GM19025 (cell line): ENCODE data around the gene BATF2.
"Not testable (repeated sequence)": the region's sequence is repeated elsewhere in the genome, so short reads cannot be mapped to it uniquely, and the experiment has no call there.

Experiments used
- ATAC-seq: cut with Tn5 transposase; IDR thresholded peaks from one replicate; pipeline ENCODE4 v1.9.1; 2021; ENCODE audit warnings: mild to moderate bottlenecking, low read depth, moderate library complexity; ENCODE audit not compliant: unreplicated experiment

Gene BATF2, protein sequence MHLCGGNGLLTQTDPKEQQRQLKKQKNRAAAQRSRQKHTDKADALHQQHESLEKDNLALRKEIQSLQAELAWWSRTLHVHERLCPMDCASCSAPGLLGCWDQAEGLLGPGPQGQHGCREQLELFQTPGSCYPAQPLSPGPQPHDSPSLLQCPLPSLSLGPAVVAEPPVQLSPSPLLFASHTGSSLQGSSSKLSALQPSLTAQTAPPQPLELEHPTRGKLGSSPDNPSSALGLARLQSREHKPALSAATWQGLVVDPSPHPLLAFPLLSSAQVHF

DNA sequence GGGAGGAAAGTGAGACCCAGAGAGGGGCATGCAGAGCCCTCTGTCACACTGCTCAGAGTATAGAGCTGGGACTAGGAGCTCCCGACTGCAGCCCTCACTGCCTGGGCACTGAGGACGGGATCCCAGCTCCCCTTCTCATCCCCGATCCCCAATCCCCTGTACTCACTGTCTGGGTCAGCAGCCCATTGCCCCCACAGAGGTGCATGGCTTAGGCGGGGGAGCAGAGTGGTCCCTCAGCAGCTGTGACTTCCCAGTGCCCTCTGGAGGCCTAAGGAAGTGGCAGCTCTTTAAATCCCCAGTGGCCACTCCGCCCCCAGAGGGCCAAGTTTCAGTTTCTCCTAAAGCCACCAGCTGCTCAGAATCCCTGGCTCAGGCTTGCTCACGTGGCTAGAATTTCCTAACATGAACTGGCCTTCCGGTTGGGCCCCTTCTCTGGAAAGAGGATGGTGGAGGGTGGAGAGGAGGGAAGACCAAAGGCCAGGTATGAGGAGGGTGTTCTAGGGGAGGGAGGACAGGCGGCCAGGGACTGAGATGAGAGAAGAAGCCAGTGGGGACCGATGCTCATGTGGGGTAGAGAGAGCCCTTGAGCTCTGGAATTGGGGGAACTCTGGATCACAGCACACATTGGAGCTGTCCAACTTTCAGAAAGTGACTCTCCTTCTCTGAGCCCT is at the start of gene BATF2:
Gene BATF2 (minus strand): TSS at position 262 of the 671 bp plus-strand sequence. CDS start 57 bp downstream, at position 205.
- no peak for ATAC-seq

DNA sequence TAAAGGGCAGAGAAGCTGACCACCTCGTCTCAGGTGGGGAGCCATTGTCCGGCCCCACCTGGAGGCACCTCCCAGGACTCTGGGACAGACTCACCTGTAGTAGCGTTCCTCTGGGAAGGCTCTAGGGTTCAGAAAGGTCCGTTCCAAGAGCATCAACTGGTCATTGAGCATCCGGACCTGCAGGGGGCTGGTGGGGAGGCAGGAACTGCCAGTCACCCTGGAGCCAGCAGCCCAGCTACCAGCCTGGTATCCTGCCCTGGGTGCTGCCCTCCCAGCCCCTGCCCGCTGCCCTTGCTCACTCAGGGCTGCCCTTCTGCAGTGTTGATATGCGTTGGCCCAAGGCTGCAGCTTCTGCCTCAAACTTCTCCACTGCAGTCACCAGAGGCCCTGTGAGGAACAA is 49.0 kb upstream of the BATF2 start:
- ATAC-seq, result no peak

DNA sequence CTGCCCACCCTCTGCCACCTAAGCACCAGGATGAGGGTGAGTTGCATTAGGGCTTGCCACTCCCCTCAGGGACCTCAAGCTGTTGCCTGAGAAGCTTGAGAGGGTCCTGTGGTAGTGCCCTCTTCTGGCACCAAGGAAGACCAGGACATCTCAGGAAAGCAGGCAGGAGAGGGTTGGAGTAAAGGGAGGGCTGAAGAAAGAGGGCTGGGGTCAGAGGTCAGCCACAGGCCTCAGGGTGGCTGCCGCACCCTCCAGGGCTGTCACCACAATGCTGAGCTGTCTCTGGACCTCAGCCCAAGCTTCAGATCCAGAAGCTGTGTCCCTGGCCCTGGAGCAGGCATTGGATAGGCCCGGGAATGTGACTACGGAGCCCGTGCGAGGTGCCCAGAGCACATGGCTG is 48.3 kb upstream of the BATF2 start:
- no peak for ATAC-seq

DNA sequence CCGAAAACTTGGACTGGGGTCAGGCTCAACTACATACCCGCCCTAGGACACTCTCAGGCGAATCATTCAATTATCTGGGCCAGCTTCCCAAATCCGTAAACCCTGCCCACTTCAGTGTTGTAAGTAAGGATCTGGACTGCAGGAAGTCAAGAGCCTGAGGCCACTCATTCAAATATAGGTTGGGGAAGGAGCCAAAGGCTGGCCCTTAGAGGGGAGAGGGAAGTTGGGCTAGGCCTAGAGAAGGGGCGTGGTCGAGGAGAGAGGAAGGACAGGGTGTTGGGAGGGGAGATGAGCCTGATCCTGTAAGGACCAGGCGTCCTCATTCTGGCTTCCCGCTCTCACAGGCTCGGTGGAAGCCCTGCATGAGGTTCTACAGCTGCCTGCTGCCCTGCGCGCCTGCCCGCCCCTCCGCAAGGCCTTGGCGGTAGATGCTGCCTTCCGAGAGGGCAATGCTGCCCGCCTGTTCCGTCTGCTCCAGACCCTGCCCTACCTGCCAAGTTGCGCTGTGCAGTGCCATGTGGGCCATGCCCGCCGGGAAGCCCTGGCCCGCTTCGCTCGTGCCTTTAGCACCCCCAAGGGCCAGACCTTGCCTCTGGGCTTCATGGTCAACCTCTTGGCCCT is 47.2 kb upstream of the BATF2 start:
- ATAC-seq, result no peak

DNA sequence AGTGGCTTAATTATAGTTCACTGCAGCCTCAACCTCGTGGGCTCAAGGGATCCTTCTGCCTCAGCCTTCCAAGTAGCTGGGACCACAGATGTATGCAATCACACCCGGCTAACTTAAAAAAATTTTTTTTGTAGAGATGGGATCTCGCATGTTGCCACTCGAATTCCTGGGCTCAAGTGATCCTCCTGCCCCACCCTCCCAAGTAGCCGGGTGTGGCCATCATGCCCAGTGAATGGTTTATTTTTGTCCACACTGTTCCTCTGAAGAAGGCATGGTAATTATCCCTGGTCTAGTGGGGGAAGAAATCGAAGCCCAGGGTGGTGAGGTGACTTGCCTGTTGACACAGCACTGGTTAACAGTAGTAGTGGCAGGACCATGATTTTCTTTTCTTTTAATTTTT is 46.1 kb upstream of the BATF2 start:
- no peak for ATAC-seq

DNA sequence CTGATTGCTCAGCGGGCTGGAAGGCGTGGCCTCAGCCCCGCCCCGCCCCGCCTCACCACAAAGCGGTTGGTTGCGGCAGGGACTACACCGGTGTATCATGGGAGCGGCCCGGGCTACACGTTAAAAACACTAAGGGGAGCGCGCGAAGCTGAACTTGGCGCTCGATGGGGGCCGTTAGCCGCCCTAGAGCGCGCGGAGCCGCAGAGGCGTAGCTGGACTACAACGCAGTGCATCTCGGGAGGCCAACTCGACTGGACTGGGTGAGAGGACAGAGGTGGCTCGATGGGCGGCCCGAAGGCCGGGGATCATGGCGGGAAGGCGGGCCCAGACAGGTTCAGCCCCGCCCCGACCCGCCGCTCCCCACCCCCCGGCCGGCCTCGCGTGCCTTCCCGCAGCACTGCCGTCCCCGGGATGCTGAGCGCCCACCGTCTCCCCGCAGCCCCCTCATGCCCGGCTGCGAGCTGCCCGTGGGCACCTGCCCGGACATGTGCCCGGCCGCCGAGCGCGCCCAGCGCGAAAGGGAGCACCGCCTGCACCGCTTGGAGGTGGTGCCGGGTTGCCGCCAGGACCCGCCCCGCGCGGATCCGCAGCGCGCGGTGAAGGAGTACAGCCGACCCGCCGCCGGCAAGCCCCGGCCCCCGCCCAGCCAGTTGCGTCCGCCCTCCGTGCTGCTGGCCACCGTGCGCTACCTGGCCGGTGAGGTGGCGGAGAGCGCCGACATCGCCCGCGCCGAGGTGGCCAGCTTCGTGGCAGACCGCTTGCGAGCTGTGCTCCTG is 44.3 kb upstream of the BATF2 start, which contains the start of gene SAC3D1:
Gene SAC3D1 (plus strand): TSS at position 364 of the 776 bp plus-strand sequence. CDS start 83 bp downstream, at position 447.
- ATAC-seq, result peak; percentile 86

DNA sequence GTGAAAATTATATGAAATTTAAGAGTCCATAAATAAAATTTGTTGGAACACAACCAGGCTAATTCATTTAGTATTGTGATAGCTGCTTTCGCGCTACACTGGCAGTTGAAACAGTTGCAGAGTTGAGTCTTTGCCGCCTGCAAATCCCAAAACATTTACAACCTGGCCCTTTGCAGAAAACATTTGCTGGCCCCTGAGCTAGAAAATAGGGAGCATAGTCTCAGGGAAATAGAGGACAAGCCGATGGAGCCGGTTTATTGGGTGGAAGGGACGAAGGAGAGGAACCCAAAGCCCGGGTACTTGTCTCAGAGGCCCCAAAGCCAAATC is 43.7 kb upstream of the BATF2 start:
- no peak for ATAC-seq

DNA sequence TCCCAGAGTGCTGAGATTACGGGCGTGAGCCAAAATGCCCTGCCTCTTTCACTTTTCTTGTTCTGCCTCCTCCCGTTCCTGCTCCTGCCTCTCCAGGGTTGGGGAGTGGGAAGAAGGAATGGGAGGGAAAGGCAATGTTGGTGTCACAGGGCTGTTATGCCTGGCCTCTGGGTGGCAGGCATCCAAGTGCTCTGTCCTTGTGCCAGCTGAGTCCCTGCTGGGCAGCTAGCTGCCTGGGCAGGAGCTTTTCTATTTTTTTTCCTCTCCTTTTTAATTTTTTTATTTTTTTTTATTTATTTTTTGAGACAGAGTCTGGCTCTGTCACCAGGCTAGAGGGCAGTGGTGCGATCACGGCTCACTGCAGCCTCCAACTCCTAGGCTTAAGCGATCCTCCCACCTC is 40.2 kb upstream of the BATF2 start:
- no peak for ATAC-seq

DNA sequence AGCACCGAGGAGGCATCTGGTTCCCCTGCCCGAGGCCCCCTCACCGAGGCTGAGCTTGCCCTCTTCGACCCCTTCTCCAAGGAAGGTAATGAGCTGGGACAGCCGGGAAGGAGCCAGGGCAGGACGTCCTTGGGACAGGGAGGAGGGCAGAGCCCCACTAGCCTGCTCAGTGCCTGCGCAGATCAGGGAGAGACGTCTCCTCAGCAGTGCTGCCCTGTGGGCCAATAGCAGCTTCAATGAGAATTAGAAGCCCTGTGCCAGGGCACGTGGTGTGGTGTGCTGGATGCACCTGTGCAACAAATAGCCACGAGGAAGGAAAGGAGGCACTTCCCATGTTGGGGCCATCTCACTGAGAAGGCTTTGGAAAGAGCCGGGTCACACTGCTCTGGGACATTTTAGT is 38.8 kb upstream of the BATF2 start:
- ATAC-seq, result no peak

DNA sequence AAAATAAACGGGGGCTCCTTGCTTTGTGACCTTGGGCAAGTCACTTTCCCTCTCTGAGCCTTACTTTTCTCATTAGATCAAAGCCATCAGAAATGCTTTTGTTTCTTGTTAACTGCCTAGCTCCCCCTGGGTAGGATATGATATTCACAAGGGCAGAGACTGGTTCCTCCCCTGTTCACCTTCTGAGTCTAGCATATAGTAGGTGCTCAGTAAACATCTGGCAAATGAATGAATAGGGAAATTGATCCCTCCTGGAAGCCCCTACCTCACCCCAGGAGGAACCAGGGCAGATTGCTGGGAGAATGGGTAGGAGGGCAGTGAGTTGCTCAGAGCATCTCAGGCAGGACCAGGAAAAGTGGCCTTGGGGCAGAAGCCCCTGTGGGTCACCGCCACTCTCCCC is 37.7 kb upstream of the BATF2 start:
- no peak for ATAC-seq

DNA sequence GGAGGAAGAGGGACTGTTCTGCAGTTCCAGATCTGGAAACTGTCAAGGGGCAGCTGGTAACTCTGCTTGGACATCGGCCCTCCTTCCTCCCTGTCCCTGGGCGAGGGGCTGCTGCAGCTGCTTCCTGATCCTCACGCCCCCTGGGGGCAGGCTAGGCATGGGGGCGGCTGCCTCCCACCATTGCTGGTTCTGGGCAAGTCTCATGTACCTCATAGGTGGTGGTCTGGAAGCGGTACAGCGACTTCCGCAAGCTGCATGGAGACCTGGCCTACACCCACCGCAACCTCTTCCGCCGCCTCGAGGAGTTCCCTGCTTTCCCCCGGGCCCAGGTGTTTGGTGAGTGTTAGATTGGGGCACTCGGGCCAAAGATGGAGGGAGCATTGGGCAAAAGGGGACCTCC is 35.4 kb upstream of the BATF2 start:
- ATAC-seq, result no peak

DNA sequence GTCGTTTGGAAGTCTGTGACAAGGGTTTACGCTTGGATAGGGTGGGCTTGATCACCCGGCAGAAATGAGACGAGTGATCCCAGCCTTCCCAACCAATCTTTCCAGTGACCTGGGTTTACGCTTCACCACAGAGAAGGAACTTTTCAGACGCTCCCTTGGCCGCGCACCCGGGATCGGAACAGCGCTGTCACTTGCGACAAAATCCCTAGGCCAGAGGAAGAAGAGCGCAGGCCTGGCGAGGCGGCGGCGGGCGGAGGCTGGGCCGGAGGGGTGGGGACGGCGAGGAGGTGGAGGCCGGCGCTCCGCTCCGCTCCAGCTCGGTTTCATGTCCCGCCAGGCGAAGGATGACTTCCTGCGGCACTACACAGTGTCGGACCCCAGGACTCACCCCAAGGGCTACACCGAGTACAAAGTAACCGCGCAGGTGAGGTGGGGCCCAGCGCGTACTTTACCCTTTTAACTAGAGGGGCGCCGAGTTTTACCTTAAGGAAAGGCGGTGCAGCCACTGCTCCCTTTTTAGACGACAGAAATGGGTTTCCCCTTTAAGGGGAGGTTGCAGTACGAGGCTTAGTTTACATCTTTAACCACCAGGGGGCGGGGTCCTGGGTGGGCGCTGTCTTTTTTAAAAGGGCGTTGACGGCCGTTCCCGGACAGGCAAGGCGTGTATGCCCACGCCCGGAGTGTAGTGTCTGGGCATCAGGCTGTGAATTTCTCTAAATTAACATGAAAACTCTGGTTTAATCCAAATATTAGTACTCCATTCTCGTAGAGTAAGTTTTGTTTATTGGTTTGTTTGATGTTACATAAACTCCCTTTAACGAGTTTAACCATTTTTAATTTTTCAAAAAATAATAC is 30.7 kb upstream of the BATF2 start, which contains the start of gene SNX15:
Gene SNX15 (plus strand): TSS at position 227 of the 855 bp plus-strand sequence. CDS start 99 bp downstream, at position 326.
- ATAC-seq, result peak; percentile 84

DNA sequence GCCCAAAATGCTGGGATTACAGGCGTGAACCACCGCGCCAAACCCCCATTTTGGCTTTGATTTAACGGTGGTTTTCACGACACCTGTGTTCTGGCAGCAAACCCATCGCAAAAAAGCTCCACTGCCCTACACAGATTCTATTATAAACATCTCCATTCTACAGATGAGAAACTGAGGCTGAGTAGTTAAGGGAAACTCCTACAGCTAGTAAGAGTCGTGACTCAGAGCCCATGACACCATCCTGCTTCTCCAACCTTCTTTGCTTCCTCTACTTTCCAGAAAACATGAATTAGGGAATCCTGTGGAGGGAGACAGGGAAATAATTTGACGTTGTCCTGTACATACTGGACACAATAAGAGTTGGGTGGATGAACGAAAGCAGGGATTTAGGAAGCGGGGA is 30.0 kb upstream of the BATF2 start:
- ATAC-seq, result no peak

DNA sequence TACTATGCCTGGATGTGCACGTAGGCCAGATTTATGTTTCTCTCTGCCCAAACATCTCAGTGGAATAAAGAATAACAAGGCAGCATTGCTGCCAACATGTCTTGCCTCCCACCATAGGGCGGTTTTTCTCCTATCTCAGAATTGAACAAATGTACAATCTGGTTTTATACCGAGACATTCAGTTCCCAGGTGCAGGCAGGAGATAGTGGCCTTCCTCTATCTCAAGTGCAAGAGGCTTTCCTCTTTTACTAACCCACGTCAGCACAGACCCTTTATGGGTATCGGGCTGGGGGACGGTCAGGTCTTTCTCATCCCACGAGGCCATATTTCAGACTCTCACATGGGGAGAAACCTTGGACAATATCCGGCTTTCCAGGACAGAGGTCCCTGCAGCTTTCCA is 26.7 kb upstream of the BATF2 start:
- ATAC-seq, result not testable (repeated sequence)

DNA sequence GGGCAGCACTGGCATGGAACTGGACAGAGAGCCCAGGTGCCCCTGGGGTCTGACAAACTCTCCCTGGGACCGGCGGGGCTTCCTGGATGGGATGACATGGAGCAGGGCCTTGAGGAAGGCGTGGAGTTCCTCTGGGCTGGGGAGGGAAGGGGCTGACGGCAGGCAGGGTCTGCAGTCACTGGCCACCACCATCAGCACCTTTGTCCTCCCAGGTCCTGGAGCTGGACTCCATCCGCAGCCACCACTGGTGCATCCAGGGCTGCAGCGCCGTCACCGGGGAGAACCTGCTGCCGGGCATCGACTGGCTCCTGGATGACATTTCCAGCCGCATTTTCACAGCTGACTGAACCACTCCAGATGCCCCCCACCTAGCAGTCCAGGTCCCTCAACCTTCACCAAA is 24.7 kb upstream of the BATF2 start:
- ATAC-seq, result no peak

DNA sequence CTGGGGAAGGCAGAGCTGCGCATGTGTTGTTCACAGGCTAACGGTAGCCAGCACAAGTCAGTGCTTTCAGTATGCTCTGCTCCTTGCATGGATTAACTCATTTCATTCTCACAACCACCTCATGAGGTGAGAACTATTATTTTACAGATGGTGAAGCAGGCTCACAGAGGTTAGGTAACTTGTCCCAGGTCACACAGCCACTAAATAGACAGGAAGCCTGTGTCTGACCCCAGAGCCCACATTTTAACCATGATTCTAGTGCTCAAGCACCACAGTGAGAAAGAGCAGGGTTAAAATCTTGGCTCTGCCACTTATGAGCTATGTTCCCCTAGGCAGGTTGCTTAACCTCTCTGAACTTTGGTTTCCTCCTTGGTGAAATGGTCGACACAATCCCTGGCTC is 24.2 kb upstream of the BATF2 start:
- ATAC-seq, result no peak

DNA sequence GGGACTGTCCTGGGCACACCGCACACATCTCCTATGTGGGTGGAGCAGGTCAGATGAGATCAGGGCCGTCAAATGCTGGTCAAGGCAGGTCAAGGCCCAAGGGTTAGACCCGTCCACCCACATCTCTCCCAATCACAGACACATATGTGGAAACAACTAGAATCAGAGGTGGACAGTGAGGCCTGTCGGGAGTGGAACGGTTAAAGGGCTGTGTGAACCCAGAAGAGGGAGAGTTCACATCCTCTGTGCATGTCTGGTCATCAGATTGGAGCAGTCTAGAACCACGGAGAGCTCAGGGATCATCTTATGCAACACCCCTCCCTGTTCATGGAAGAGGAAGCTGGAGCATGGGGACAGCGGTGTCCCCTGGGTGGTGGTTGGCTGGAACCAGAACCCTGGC is 23.1 kb upstream of the BATF2 start:
- ATAC-seq, result no peak

DNA sequence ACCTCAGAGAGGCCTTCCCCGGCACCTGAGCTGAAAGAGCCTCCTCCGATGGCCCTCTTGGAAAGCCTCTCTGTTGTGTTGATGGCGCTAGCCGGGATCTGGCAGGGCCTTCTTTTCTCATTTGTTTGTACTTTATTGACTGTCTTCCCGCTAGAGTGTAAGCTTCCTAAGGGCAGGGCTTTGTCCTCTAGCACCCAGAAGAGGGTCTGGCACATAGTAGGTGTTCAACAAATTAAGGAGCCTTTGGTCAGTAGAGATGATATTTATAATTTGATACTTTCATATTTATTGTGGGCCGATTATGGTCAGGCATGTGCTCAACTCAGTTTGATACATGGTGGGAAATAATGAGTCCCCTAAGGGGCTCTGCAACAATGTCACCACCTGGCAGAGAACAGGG is 21.2 kb upstream of the BATF2 start:
- no peak for ATAC-seq

DNA sequence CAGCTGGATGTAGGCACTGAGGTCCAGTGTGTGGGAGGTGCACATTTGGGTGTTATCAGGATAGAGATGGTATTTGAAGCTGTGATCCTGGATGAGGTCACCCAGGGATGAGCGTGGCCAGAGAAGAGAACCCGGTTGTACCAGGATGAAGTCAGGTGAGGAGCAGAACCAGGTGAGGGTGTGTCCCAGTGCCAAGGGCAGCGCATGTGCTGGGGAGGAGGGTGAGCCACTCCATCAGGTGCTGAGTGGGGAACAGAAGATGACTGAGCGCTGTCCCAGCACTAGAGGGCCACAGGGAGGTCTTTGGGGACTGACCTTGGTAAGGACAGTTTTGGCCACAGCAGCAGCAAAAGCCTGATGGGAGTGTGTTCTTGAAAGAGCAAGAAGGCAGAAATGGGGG is 19.9 kb upstream of the BATF2 start:
- no peak for ATAC-seq

DNA sequence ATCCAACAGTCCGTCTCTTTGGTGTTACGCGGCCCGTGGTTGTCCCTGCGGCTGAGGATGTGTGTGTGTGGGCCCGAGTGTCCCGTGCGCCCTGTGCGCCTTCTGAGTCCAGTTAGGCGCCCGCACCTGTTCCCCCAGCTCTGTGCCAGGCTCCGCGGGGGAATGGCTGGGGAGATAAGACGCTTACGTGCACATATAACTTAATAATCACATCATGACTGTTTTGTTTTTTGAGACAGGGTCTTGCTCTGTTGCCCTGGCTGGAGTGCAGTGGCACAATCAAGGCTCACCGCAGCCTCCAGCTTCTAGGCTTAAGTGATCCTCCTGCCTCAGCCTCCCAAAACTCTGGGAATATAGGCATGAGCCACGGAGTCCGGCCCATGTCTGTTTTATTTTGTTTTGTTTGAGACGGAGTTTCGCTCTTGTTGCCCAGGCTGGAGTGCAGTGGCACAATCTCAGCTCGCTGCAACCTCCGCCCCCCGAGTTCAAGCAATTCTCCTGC is 18.0 kb upstream of the BATF2 start:
- no peak for ATAC-seq
